Stimulated activated CD4-positive, alpha-beta T cell treated with anti-CD3 and anti-CD28 coated beads, Interleukin-4, amount 100 ng/mL, for 1 hour (primary cell): ENCODE measurements around the gene GSG1L2.
"Not testable (repeated sequence)": the region's sequence is repeated elsewhere in the genome, so short reads cannot be mapped to it uniquely, and the experiment has no call there.

Experiments
- DNase-seq: peaks from one replicate; pipeline ENCODE4 v3.0.0-alpha.2; 2020

The GSG1L2 gene

DNA sequence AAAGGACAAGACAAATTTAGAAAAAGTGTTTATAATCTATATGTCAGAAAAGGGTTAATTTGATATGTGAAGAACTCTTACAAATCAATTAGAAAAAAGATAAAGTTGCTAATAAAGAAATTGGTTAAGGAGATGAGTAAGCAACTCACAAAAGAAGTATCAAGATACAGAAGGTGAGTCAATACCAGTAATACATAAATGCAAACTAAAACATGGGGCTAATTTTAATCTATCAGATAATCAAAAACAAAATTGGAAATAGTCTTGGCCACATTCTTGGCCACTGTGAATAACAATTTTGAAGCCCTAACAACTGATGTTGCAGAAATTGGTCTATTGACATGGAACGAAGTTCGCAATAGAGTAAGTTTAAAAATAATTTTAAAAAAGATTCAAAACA is 37.3 kb downstream of the GSG1L2 start:
- DNase-seq: no peak

GRCh38 chr17:9783465-9783864 is 38.4 kb downstream of the GSG1L2 start:
- not testable (repeated sequence) for DNase-seq

- no peak for DNase-seq
Measured at GRCh38 chr17:9783050-9783449, 38.8 kb downstream of the GSG1L2 start.

DNA sequence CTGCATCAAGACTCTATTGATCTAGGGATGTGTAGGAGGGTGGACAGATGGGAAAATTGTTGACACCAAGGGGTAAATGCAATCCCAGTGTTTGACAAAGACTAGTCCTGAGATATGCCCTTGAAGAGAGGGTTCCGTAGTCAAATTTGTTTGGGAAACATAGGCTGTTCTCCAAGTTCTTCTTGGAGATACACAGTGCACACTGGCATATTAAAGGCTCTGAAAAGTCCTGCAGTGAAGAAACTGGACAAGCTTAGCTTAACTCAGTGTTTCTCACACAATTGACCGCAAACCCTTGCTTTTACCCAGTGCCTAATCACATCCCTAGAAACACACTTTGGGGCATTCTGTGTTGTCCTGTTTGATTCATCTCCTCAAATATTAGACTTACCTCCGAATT is 41.3 kb downstream of the GSG1L2 start:
- no peak for DNase-seq

DNA sequence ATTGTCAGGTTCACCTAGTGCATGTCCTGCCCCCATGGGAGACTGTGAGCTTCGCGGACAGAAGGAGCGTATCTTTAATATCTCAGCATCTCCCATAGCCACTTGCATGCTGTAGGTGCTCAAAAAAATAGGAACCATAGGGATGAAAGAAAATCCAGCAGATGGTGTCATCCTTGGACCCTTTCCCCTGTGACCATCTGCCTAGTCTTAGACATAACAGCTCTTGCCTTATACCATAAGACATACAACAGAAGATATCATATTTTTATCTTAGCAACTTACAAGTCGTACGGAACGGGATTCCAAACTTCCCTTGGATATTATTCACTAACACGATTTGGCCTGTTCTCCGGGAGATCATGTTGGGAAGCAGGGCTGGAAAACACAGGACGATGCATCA is 45.0 kb downstream of the GSG1L2 start:
- DNase-seq: no peak

- no peak for DNase-seq
Measured at GRCh38 chr17:9772658-9773057, 49.2 kb downstream of the GSG1L2 start.

DNA sequence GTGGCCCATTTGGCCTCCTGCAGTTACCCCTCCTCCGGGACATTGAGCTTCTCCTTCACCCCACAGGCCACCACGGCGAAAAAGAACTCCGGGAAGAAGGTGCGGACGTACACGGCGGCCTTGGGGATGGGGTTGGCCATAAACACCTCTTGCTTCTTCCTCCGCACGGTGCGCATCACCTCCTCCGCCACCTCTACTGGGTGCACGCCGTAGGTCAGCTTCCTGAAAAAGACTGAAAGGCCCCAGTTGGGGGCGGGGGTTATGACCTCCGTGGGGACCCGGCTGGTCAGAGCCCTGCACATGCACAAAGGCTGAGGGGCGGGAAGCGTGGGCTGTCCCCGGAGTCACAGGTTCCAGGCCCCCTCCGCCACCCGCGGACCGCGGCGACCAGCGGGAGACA is 50.4 kb downstream of the GSG1L2 start:
- DNase-seq: no peak

- DNase-seq: no peak
Measured at GRCh38 chr17:9769036-9769695, 52.7 kb downstream of the GSG1L2 start.

GRCh38 chr17:9768381-9768934 is 53.4 kb downstream of the GSG1L2 start:
- no peak for DNase-seq

DNA sequence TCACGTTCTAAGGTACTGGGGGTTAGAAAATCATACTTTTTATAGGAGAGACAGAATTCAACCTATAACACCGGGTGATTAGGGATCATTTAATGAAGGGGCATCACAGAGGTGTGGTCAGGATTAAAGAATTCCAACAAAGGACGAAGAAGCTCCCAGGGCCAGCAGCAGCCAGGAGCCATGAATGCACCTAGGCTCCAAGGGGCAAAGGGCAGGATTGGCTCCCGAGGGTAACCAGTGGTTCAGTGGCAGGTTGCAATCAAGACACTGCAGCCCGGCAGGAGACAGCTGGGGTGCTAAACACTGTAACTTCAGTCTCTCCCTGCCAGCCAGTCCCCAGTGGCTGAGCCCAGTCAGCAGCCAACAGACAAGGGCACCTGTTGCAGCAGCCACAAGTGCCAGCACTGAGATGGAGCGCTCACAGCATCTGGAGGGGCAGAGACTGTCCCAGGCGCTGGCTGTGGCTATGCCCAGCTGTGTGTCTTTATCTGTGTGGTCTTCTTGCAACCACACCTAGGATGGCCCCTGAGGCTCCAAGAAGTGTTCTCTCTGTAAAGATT is 54.4 kb downstream of the GSG1L2 start:
- DNase-seq: no peak

- DNase-seq: no peak
Measured at GRCh38 chr17:9766970-9767369, 54.9 kb downstream of the GSG1L2 start.

DNA sequence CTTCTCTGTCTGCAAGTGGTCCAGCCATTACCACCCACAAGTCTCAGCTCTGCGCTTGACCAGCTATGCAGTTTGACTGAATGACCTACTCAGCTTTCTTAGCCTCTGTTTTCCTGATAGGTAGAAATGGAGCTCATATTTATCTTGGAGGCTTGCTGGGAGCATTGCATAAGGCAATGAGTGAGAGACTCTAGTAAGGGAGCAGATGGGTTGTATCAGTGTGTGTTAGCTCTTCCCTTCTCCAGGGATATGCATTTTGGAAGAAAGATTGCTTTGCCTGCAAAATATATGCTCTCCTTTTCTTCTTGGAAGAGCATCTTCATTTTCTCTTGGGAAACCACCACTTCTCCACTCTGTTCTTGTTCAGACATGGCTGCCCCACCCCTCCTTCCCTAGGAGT is 56.6 kb downstream of the GSG1L2 start:
- no peak for DNase-seq

- no peak for DNase-seq
Measured at GRCh38 chr17:9763643-9764042, 58.2 kb downstream of the GSG1L2 start.

DNA sequence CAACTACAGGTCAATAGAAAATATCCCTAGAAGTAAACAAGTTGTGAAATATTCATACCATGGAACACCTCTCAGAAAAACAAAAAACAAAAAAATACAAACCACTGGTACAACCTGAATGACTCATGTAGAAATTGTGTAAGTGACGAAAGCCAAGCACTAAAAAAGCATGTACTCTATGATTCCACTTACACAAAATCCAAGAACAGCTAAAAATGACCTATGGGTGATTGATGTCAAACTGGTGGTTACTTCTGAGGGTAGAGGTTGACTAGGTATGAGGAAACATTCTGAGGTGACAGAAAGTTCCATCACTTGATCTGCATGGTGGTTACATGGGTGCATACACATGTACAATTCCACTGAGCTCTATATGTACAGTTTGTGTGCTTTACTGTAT is 61.6 kb downstream of the GSG1L2 start:
- DNase-seq: no peak

- DNase-seq: no peak
Measured at GRCh38 chr17:9755083-9755482, 66.8 kb downstream of the GSG1L2 start.
